Muscle of leg (tissue), 11 donors: ENCODE measurements around the gene SIK3. TPM values are rescaled to one million over a fixed set of nuclear protein-coding genes. Genes with fewer than 3 reads are reported as not detected.
"Not testable (repeated sequence)": the region's sequence is repeated elsewhere in the genome, so short reads cannot be mapped to it uniquely, and the experiment has no call there.

Source experiments
- DNase-seq: peaks from one replicate; pipeline ENCODE4 v3.0.0; 2013
- H3K27ac ChIP-seq: one replicate; pipeline ENCODE4 v1.5.1; 2013; ENCODE audit warnings: mild to moderate bottlenecking, low read length, control low read depth
- H3K27me3 ChIP-seq: one replicate; pipeline ENCODE4 v1.6.1; 2013; ENCODE audit warnings: low read length; ENCODE audit not compliant: control insufficient read depth, insufficient read depth
- H3K36me3 ChIP-seq: one replicate; pipeline ENCODE4 v1.6.1; 2013; ENCODE audit warnings: low read length; ENCODE audit not compliant: control insufficient read depth, insufficient read depth
- H3K4me1 ChIP-seq: one replicate; pipeline ENCODE4 v1.6.1; 2013; ENCODE audit warnings: low read length; ENCODE audit not compliant: control insufficient read depth, insufficient read depth
- H3K4me3 ChIP-seq: one replicate; pipeline ENCODE4 v1.5.1; 2013; ENCODE audit warnings: low read length, control low read depth
- H3K9me3 ChIP-seq: replicated peaks from 2 replicates; pipeline ENCODE4 v1.6.1; 2013; ENCODE audit warnings: low read depth, low read length; ENCODE audit not compliant: control insufficient read depth
- whole genome bisulfite sequencing: methylation state at CpG from one replicate; pipeline ENCODE4 v1.1.5; 2013; ENCODE audit warnings: missing lambda C conversion rate; ENCODE audit not compliant: insufficient coverage; 5-methylcytosine and 5-hydroxymethylcytosine counted together
- polyA plus RNA-seq, 8 donors: library from polyadenylated mRNA; unstranded; fragments of 120-200 nt; gene quantifications; one replicate each; pipeline versions ENCODE4 v1.2.1 to v1.2.3, GENCODE V29; 2013; ENCODE audit warnings: inconsistent platforms in 1 of 8, low replicate concordance in 1 of 8; ENCODE audit not compliant: insufficient read length in 8 of 8, insufficient read depth in 1 of 8
- total RNA-seq: library from RNA; stranded (reverse); fragments of 120-200 nt; gene quantifications from one replicate; pipeline ENCODE4 v1.2.4, GENCODE V29; 2013

SIK3 gene
- total and polyA plus RNA-seq, 9 donors = 20.0 to 35.0 (median 29.5) TPM

- no peak overlapping the region for H3K4me3 ChIP-seq
- H3K27ac ChIP-seq = no peak overlapping the region
- DNase-seq = no peak
- 83% methylated on average over 4 of the region's 14 CpGs for WGBS
- H3K9me3 ChIP-seq = no peaks in the 10 kb centered on the region
- H3K27me3 ChIP-seq = peaks cover 5% of the 10 kb centered on the region
- no peaks in the 10 kb centered on the region for H3K36me3 ChIP-seq
- no peaks in the 10 kb centered on the region for H3K4me1 ChIP-seq
Measured at GRCh38 chr11:116808262-116809175, 289.7 kb downstream of the SIK3 start.

GRCh38 chr11:116807601-116808261 is 290.5 kb downstream of the SIK3 start:
- Histone ChIP-seq H3K4me1 (no peaks in the 10 kb centered on the region), H3K4me3 (no peak overlapping the region), H3K27ac (no peak overlapping the region), H3K27me3 (no peaks in the 10 kb centered on the region), H3K9me3 (no peaks in the 10 kb centered on the region), H3K36me3 (no peaks in the 10 kb centered on the region)
- WGBS = 83% methylated on average over 4 of the region's 6 CpGs
- DNase-seq = no peak

GRCh38 chr11:116804001-116804400 is 294.2 kb downstream of the SIK3 start:
- no peaks in the 10 kb centered on the region for H3K36me3 ChIP-seq
- no peak overlapping the region for H3K4me3 ChIP-seq
- 20% methylated on average over 1 of the region's 3 CpGs for WGBS
- no peak for DNase-seq
- peaks cover 2% of the 10 kb centered on the region for H3K27me3 ChIP-seq
- H3K4me1 ChIP-seq = no peaks in the 10 kb centered on the region
- no peak overlapping the region for H3K27ac ChIP-seq
- H3K9me3 ChIP-seq = no peaks in the 10 kb centered on the region

DNA sequence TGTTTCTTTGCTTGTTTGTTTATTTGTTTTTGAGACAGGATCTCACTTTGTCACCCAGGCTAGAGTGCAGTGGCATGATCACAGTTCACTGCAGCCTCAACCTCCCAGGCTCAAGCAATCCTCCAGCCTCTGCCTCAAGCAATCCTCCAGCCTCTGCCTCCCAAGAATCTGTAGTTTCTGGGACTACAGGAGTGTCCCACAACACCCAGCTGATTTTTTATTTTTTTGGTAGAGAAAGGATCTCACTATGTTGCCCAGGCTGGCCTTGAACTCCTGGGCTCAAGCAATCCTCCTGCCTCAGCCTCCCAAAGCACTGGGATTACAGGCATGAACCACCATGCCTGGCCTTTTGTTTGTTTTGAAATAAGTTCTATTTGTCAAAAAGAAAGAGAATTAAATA is 296.6 kb downstream of the SIK3 start:
- H3K27me3 ChIP-seq, DNase-seq, H3K27ac ChIP-seq, H3K4me3 ChIP-seq, H3K36me3 ChIP-seq, H3K9me3 ChIP-seq, H3K4me1 ChIP-seq: not testable (repeated sequence)

GRCh38 chr11:116800610-116801009 is 297.6 kb downstream of the SIK3 start:
- H3K27me3 ChIP-seq = peaks cover 4% of the 10 kb centered on the region
- no peak overlapping the region for H3K27ac ChIP-seq
- no CpG with 5 or more reads among the region's 2 CpGs for WGBS
- DNase-seq = no peak
- H3K36me3 ChIP-seq = no peaks in the 10 kb centered on the region
- H3K9me3 ChIP-seq = no peaks in the 10 kb centered on the region
- H3K4me1 ChIP-seq = no peaks in the 10 kb centered on the region
- H3K4me3 ChIP-seq = no peak overlapping the region

- 79% methylated on average over 5 of the region's 5 CpGs for WGBS
- H3K27ac ChIP-seq = no peak overlapping the region
Measured at GRCh38 chr11:116798368-116798767, 299.9 kb downstream of the SIK3 start.

DNA sequence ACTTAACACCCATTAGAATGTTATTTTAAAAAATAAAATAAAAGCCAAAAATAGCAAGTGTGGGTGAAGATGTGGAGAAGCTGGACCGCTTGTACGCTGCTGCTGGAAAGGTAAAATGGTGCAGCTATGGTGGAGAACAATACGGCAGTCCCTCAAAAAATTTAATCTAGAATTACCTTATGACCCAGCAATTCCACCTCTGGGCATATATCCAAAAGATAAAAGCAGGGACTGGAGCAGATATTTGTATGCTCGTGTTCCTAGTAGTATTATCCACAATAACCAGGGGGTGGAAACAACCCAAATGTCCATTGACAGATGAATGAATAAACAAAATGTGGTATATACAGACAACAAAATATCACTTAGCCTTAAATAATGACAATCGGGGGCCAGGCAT is 300.4 kb downstream of the SIK3 start:
- Histone ChIP-seq H3K9me3 (no peaks in the 10 kb centered on the region), H3K4me3 (no peak overlapping the region), H3K36me3 (no peaks in the 10 kb centered on the region), H3K27me3 (peaks cover 4% of the 10 kb centered on the region), H3K27ac (no peak overlapping the region), H3K4me1 (no peaks in the 10 kb centered on the region)
- WGBS = no CpG with 5 or more reads among the region's 5 CpGs
- no peak for DNase-seq

More at GRCh38 chr11:116798368-116798767, 299.9 kb downstream of the SIK3 start:
- DNase-seq = no peak
- Histone ChIP-seq H3K4me3 (no peak overlapping the region), H3K36me3 (no peaks in the 10 kb centered on the region), H3K9me3 (no peaks in the 10 kb centered on the region), H3K27me3 (peaks cover 4% of the 10 kb centered on the region), H3K4me1 (no peaks in the 10 kb centered on the region)

DNA sequence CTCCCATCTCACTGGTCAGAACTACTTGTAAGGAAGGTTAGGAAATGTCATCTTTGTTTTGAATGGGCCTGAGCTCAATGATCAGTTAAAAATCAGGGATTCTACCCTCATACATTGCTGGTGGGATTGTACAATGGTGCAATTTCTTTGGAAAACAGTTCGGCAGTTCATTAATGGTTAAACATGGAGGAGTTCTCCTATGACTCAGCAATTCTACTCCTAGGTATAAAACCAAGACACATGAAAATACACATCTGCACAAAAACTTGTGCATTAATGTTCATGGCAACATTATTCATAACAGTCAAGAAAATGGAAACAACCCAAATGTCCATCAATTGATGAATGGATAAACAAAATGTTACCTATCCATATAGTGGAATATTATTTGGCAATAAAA is 301.7 kb downstream of the SIK3 start:
- no peak for DNase-seq
- Histone ChIP-seq H3K4me1 (peaks cover under 1% of the 10 kb centered on the region), H3K27me3 (peaks cover 4% of the 10 kb centered on the region), H3K36me3 (no peaks in the 10 kb centered on the region), H3K4me3 (no peak overlapping the region), H3K27ac (no peak overlapping the region), H3K9me3 (no peaks in the 10 kb centered on the region)
- no CpG with 5 or more reads among the region's 1 CpG for WGBS

GRCh38 chr11:116794851-116795250 is 303.4 kb downstream of the SIK3 start:
- no peak for DNase-seq
- peaks cover 2% of the 10 kb centered on the region for H3K27me3 ChIP-seq
- 62% methylated on average over 2 of the region's 2 CpGs for WGBS
- peaks cover 4% of the 10 kb centered on the region for H3K4me1 ChIP-seq
- no peaks in the 10 kb centered on the region for H3K9me3 ChIP-seq
- no peak overlapping the region for H3K4me3 ChIP-seq
- H3K27ac ChIP-seq = no peak overlapping the region
- H3K36me3 ChIP-seq = no peaks in the 10 kb centered on the region

GRCh38 chr11:116793772-116794097 is 304.5 kb downstream of the SIK3 start:
- H3K27me3 ChIP-seq = no peaks in the 10 kb centered on the region
- no peak overlapping the region for H3K27ac ChIP-seq
- peaks cover 6% of the 10 kb centered on the region for H3K4me1 ChIP-seq
- no peaks in the 10 kb centered on the region for H3K9me3 ChIP-seq
- H3K36me3 ChIP-seq = no peaks in the 10 kb centered on the region
- WGBS = 80% methylated on average over 1 of the region's 1 CpG
- H3K4me3 ChIP-seq = no peak overlapping the region
- no peak for DNase-seq
